Omental fat pad (tissue), 4 donors: ENCODE measurements around the gene ZFYVE1. TPM values are rescaled to one million over a fixed set of nuclear protein-coding genes. Genes with fewer than 3 reads are reported as not detected.

Source experiments
- ATAC-seq: fragments of 150-250 bp; one replicate; pipeline ENCODE4 v1.9.1; 2016; ENCODE audit warnings: mild to moderate bottlenecking, moderate library complexity; ENCODE audit not compliant: low FRiP score
- DNase-seq: peaks from one replicate; pipeline ENCODE4 v3.0.0-alpha.2; 2019; ENCODE audit warnings: low spot score
- total RNA-seq, 4 donors: library from RNA; depleted of rRNA; stranded (reverse); fragments of >200 nt; gene quantifications; one replicate each; pipeline ENCODE4 v1.1.0, GENCODE V29; 2016
- TF ChIP-seq, protein P1 (sequence below), 3 donors: fragments of 450-650 bp; IDR thresholded peaks; one replicate each; pipeline ENCODE4 v1.5.1; 2016 to 2017; ENCODE audit warnings: antibody characterized with exemption in 3 of 3, mild to moderate bottlenecking in 3 of 3, moderate library complexity in 2 of 3

ZFYVE1 gene
- total RNA-seq, 4 donors from 2014 or later, result 16.5 to 24.1 (median 16.6) TPM

DNA sequence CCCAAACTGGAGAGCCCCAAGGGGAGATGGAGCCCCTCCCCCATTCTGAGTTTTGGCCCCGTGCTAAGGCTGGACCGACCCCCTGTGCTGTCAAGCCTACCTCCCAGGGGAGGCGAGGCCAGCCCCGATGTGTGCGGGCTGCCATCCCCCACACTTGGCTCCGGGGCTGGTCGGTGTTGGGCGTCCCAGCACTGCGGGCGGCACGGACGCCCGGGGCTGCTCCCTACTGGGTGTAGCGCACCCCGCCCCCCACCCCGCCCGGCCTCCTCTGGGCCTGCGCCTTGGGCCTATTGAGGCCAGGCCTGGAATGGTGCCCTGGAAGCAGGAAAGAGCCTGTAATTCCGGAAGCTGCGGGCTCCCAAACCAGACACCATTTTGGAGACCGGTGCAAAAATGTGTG lies 98.0 kb downstream of the ZFYVE1 start:
- DNase-seq, result no peak
- TF ChIP-seq, protein P1, sequence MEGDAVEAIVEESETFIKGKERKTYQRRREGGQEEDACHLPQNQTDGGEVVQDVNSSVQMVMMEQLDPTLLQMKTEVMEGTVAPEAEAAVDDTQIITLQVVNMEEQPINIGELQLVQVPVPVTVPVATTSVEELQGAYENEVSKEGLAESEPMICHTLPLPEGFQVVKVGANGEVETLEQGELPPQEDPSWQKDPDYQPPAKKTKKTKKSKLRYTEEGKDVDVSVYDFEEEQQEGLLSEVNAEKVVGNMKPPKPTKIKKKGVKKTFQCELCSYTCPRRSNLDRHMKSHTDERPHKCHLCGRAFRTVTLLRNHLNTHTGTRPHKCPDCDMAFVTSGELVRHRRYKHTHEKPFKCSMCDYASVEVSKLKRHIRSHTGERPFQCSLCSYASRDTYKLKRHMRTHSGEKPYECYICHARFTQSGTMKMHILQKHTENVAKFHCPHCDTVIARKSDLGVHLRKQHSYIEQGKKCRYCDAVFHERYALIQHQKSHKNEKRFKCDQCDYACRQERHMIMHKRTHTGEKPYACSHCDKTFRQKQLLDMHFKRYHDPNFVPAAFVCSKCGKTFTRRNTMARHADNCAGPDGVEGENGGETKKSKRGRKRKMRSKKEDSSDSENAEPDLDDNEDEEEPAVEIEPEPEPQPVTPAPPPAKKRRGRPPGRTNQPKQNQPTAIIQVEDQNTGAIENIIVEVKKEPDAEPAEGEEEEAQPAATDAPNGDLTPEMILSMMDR (IDR thresholded peaks at IDR 0.05), result no peak
- ATAC-seq, result no peak

DNA sequence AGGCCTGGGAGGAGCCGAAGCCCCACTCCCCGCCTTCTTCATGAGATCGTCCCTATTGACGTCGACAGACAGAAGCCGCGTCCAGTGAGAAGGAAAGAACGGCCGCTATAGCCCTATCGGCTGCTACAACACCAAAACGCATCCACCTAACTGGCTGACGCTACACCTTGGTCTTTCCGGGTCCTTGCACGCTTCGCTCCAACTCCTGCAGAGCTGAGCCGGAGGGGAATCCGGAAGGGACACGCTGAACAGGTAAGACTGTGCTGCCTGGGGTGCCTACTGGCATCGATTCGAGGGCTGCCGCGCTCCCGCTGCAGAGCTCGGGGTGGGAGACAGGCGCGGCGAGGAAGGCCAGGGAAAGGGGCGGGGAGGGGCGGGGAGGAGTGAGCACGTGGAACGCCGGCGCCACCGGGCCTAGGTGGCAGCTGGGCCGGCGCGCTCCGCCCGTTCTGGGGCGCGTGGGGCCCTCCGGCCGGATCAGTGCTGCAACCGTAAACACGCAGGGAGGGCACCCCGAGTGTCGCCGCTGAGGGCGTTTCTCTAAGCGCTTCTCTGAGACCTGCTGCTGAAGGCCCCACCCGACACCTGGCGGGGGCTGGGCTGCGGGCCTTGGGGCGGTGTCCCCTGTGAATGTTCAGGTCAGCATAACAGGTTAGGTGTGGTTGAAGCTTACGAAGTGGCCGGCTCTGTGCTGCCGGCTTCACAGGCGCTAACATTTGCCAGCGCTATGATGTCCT lies 100.4 kb downstream of the ZFYVE1 start, which contains the start of gene DCAF4:
Gene DCAF4, plus strand, starts transcription at position 173 of the 737 bp plus-strand sequence. CDS start 11,515 bp downstream, outside the sequence.
- ATAC-seq (peak; percentile 100), DNase-seq (peak; percentile 82)
- TF ChIP-seq, protein P1 (IDR thresholded peaks at IDR 0.05), result no peak

DNA sequence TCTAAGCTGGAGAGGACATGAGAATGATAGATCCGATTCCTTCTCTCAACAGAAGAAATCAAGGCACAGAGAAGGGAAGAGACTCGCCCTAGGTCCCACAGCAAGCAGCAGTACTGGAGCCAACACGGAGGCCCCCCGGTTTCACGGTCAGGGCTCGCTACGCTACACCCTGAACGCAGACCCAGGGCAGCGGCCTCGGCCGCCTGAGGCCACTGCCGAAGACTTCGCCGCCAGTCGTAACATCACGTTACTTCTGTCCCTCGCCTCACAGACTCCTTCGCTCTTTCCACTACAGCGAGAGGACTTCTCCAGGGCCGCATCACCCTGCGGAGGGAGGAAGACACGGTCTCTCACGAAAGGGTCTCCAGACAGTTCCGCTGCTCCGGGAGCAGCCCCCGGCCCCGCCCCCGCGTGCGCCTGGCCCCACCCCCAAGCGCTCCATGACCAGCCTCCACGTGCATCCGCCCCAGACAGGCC lies 101.1 kb downstream of the ZFYVE1 start:
- peak; percentile 46 for ATAC-seq
- TF ChIP-seq, protein P1 (IDR thresholded peaks at IDR 0.05), result no peak
- no peak for DNase-seq

DNA sequence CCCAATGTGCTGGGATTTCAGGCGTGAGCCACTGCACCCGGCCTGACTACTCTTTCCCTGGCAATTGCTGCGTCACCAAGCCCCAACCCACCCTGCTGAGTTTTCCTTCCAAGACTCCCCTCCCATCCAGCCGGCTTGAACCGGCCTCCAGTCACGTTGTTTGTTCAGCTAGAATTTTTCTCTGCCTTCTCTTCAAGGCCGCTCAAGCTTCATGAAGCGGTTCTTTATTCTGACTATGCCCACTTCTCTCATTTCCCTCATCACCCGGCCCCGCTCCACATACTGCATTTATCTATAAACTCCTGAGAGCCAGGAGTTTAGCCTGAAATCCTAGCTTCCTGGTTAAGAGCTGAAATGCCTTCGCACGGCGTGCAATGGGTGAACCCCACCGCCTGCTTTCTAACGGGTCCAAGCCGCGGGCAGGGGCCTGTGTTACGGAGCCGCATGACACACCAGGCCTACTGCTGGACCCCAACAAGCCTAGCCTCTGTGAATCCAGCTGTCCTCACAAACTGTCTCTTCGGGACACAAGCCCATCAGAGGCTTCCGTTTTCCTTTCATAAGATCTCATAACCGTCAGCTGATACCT lies 101.6 kb downstream of the ZFYVE1 start:
- DNase-seq (no peak), ATAC-seq (no peak)
- TF ChIP-seq, protein P1 (IDR thresholded peaks at IDR 0.05), result no peak

DNA sequence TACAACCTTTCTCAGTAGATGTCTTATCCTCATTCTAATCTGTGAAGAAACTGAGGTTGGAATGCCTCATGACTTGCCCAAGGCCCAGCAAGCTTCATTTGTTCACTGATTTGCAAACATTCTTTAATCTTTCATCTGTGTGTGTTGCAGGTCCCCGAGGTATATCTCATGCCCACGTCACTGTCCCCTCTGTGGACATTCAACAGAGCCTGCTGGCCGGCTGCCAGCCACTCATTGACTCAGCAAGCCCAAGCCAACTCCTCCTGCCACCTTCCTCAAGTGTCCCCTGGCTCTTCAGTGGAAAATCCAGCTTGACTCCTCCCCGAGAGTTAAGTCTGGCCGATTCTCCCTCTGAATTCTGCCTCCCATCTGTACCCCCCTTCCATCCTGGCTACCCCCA lies 102.6 kb downstream of the ZFYVE1 start:
- no peak for ATAC-seq
- no peak for DNase-seq
- TF ChIP-seq, protein P1 (IDR thresholded peaks at IDR 0.05), result no peak

DNA sequence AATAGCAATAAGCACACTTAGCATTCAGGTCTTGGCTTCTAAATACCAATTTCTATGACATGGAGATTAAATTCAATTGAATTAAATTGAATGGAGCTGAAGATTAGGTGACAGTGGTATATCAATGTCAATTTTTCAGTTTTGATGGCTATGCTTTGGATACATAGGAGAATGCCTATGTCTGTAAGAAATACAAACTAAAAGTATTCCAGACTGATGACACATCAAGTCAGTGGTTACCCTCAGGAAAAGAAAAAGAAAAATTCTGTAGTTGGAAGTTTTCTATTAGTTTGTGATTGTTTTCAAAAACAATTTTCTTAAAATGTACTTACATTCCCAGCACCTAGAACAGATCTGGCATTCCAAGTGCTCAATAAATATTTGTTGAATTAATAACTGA lies 105.5 kb downstream of the ZFYVE1 start:
- DNase-seq (no peak), ATAC-seq (no peak)
- TF ChIP-seq, protein P1 (IDR thresholded peaks at IDR 0.05), result no peak
